H9 (cell line): Measurements from ENCODE around the gene UNC5B. TPM values are rescaled to one million over a fixed set of nuclear protein-coding genes. Genes with fewer than 3 reads are reported as not detected.

Experiments used
- DNase-seq: peaks from one replicate; pipeline ENCODE4 v3.0.0-alpha.2; 2017
- H2AFZ ChIP-seq: one replicate; pipeline ENCODE4 v1.6.1; 2013; ENCODE audit warnings: mild to moderate bottlenecking, low read length, control low read depth, moderate library complexity
- H2AK5ac ChIP-seq: 2 replicates; pipeline ENCODE4 v1.6.1; 2013; ENCODE audit warnings: low read length, control low read depth, mixed read lengths; ENCODE audit not compliant: insufficient read length
- H2BK120ac ChIP-seq: one replicate; pipeline ENCODE4 v1.6.1; 2013; ENCODE audit warnings: low read depth, mild to moderate bottlenecking, low read length, control low read depth, inconsistent platforms; ENCODE audit not compliant: poor library complexity, severe bottlenecking
- H2BK12ac ChIP-seq: 2 replicates; pipeline ENCODE4 v1.6.1; 2013; ENCODE audit warnings: low read length, control low read depth, mixed read lengths, low read depth; ENCODE audit not compliant: insufficient read length
- H2BK15ac ChIP-seq: 2 replicates; pipeline ENCODE4 v1.6.1; 2013; ENCODE audit warnings: low read depth, low read length, control low read depth
- H2BK20ac ChIP-seq: one replicate; pipeline ENCODE4 v1.6.1; 2013; ENCODE audit warnings: low read depth, mild to moderate bottlenecking, low read length, control low read depth, inconsistent platforms; ENCODE audit not compliant: poor library complexity, severe bottlenecking
- H2BK5ac ChIP-seq: 2 replicates; pipeline ENCODE4 v1.6.1; 2013; ENCODE audit warnings: low read length, control low read depth, mixed read lengths; ENCODE audit not compliant: insufficient read length
- H3K14ac ChIP-seq: 2 replicates; pipeline ENCODE4 v1.6.1; 2013; ENCODE audit warnings: low read length, control low read depth; ENCODE audit not compliant: insufficient read depth
- H3K18ac ChIP-seq: 2 replicates; pipeline ENCODE4 v1.6.1; 2013; ENCODE audit warnings: low read depth, mild to moderate bottlenecking, mixed read lengths, low read length, control low read depth; ENCODE audit not compliant: insufficient read length
- H3K23ac ChIP-seq: 2 replicates; pipeline ENCODE4 v1.6.1; 2013; ENCODE audit warnings: low read length, control low read depth, mixed read lengths, low read depth; ENCODE audit not compliant: insufficient read length
- H3K23me2 ChIP-seq: 2 replicates; pipeline ENCODE4 v1.6.1; 2013; ENCODE audit warnings: low read depth, mild to moderate bottlenecking, mixed read lengths, low read length, control low read depth; ENCODE audit not compliant: insufficient read length, poor library complexity, severe bottlenecking
- H3K27ac ChIP-seq: 2 replicates; pipeline ENCODE4 v1.5.1; 2013; ENCODE audit warnings: low read length, control low read depth, mixed read lengths, low read depth; ENCODE audit not compliant: insufficient read length
- H3K27me3 ChIP-seq: 2 replicates; pipeline ENCODE4 v1.6.1; 2013; ENCODE audit warnings: low read length, control low read depth, inconsistent platforms; ENCODE audit not compliant: insufficient read depth
- H3K4ac ChIP-seq: 2 replicates; pipeline ENCODE4 v1.6.1; 2013; ENCODE audit warnings: low read depth, mild to moderate bottlenecking, control low read depth, inconsistent platforms, low read length, moderate library complexity
- H3K4me1 ChIP-seq: 2 replicates; pipeline ENCODE4 v1.6.1; 2013; ENCODE audit warnings: low read length, control low read depth, inconsistent platforms; ENCODE audit not compliant: insufficient read depth
- H3K4me2 ChIP-seq: 2 replicates; pipeline ENCODE4 v1.6.1; 2013; ENCODE audit warnings: low read length, control low read depth, mixed read lengths; ENCODE audit not compliant: insufficient read length, insufficient read depth
- H3K56ac ChIP-seq: 2 replicates; pipeline ENCODE4 v1.6.1; 2013; ENCODE audit warnings: low read depth, mild to moderate bottlenecking, mixed read lengths, low read length, control low read depth; ENCODE audit not compliant: insufficient read length
- H3K79me1 ChIP-seq: 2 replicates; pipeline ENCODE4 v1.6.1; 2013; ENCODE audit warnings: low read depth, mild to moderate bottlenecking, moderate library complexity, low read length, control low read depth, inconsistent platforms; ENCODE audit not compliant: insufficient read depth, poor library complexity, severe bottlenecking
- H3K79me2 ChIP-seq: 2 replicates; pipeline ENCODE4 v1.6.1; 2013; ENCODE audit warnings: low read length, control low read depth, inconsistent platforms; ENCODE audit not compliant: insufficient read depth
- H3K9ac ChIP-seq: 2 replicates; pipeline ENCODE4 v1.6.1; 2013; ENCODE audit warnings: low read length, control low read depth, mixed read lengths; ENCODE audit not compliant: insufficient read length; ENCODE audit errors: extremely low read depth
- H3K9me3 ChIP-seq: one replicate; pipeline ENCODE4 v1.6.1; 2013; ENCODE audit warnings: low read depth, low read length, inconsistent platforms; ENCODE audit not compliant: control insufficient read depth
- H3T11ph ChIP-seq: one replicate; pipeline ENCODE4 v1.6.1; 2013; ENCODE audit warnings: mild to moderate bottlenecking, low read length, control low read depth, inconsistent platforms
- H4K20me1 ChIP-seq: one replicate; pipeline ENCODE4 v1.6.1; 2013; ENCODE audit not compliant: control insufficient read depth, insufficient read length, insufficient read depth
- H4K5ac ChIP-seq: 2 replicates; pipeline ENCODE4 v1.6.1; 2013; ENCODE audit warnings: low read depth, mild to moderate bottlenecking, mixed read lengths, low read length, control low read depth; ENCODE audit not compliant: insufficient read length
- H4K8ac ChIP-seq: replicated peaks from 2 replicates; pipeline ENCODE4 v1.6.1; 2013; ENCODE audit warnings: low read length, control low read depth, mixed read lengths, low read depth; ENCODE audit not compliant: insufficient read length
- H4K91ac ChIP-seq: 2 replicates; pipeline ENCODE4 v1.6.1; 2013; ENCODE audit warnings: low read depth, mild to moderate bottlenecking, moderate library complexity, mixed read lengths, low read length, control low read depth; ENCODE audit not compliant: insufficient read length
- H3K27ac Mint-ChIP-seq, 3 experiments: 2 replicates in 2 of 3; 3 replicates in 1 of 3; pipeline ENCODE4 v1.8.0; 2020 to 2021; ENCODE audit warnings: mixed read lengths in 3 of 3, mild to moderate bottlenecking in 1 of 3, moderate library complexity in 1 of 3
- H3K27me3 Mint-ChIP-seq: 2 replicates; pipeline ENCODE4 v1.8.0; 2021; ENCODE audit warnings: low read depth, mild to moderate bottlenecking, moderate library complexity, mixed read lengths
- H3K36me3 Mint-ChIP-seq, 3 experiments: 2 replicates in 2 of 3; 3 replicates in 1 of 3; pipeline ENCODE4 v1.8.0; 2020 to 2021; ENCODE audit warnings: low read depth in 3 of 3, mixed read lengths in 3 of 3; ENCODE audit not compliant: insufficient read depth in 1 of 3
- H3K4me1 Mint-ChIP-seq, 2 experiments: 2 replicates each; pipeline ENCODE4 v1.8.0; 2020; ENCODE audit warnings: mixed read lengths in 2 of 2
- H3K4me3 Mint-ChIP-seq, 2 experiments: 2 replicates in 1 of 2; 3 replicates in 1 of 2; pipeline ENCODE4 v1.8.0; 2020 to 2021; ENCODE audit warnings: mild to moderate bottlenecking in 2 of 2, mixed read lengths in 2 of 2, moderate library complexity in 1 of 2
- H3K9me3 Mint-ChIP-seq, 2 experiments: 2 replicates in 1 of 2; 3 replicates in 1 of 2; pipeline ENCODE4 v1.8.0; 2020; ENCODE audit warnings: mild to moderate bottlenecking in 2 of 2, mixed read lengths in 2 of 2, moderate library complexity in 1 of 2
- CTCF ChIP-seq: fragments of 200-600 bp; sonication (generic); conservative IDR thresholded peaks from 3 replicates; pipeline ENCODE4 v1.8.0; 2021; ENCODE audit warnings: antibody characterized with exemption, mild to moderate bottlenecking
- WGBS: extraction: QIAGEN DNeasy Blood & Tissue Kit; methylation state at CpG from one replicate; pipeline ENCODE4 v1.1.7; 2013; ENCODE audit warnings: missing lambda C conversion rate, low lambda C conversion rate, mixed read lengths; ENCODE audit not compliant: insufficient read length; ENCODE audit errors: extremely low coverage; 5-methylcytosine and 5-hydroxymethylcytosine counted together
- total RNA-seq: library from RNA; stranded (reverse); gene quantifications from 2 replicates; pipeline ENCODE4 v1.2.1, GENCODE V29; 2021

Gene UNC5B
- total RNA-seq, 1 experiment from 2014 or later: 28.4 TPM

DNA sequence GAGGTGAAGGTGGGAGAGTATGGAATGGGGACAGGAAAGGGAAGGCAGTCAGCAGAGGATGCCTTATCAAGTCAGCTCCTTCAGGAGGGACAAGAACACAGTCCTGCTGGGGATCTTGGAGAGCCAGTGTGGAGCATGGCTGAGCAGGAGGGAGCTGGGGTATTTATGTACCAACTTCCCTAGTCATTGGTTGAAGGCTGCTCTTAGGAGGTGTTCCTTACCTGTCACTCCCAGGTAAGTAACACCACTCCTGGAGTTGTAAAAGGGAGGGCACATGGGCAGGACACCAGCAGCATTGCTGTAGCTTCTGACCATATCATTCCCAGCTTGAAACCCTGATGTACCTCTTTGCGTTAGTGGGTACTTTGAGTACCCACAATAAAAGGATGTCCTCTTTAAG is 136.5 kb downstream of the UNC5B start:
- H2BK12ac ChIP-seq: no peak overlapping the region
- H3K4me2 ChIP-seq: no peak overlapping the region
- H2BK15ac ChIP-seq: no peak overlapping the region
- Mint-ChIP-seq H3K36me3 (peaks cover 4 to 9% (median 4%) of the 10 kb centered on the region in 3 experiments; a peak in 6 of 7 replicates), H3K27me3 (no peaks in the 10 kb centered on the region), H3K9me3 (no peaks in the 10 kb centered on the region), H3K4me3 (no peak overlapping the region), H3K4me1 (peaks cover 60 to 67% of the 10 kb centered on the region in 2 experiments), H3K27ac (peak overlapping the region in 2 of 3 experiments; percentile 0 to 90; a peak in 2 of 7 replicates)
- no peak for TF ChIP-seq CTCF
- H2AK5ac ChIP-seq: no peak overlapping the region
- no peak overlapping the region for H3K27ac ChIP-seq
- H3T11ph ChIP-seq: no peak overlapping the region
- H3K23me2 ChIP-seq: no peaks in the 10 kb centered on the region
- H3K56ac ChIP-seq: no peak overlapping the region
- H3K4ac ChIP-seq: no peak overlapping the region
- no peak overlapping the region for H2AFZ ChIP-seq
- H3K27me3 ChIP-seq: no peaks in the 10 kb centered on the region
- no peak overlapping the region for H3K14ac ChIP-seq
- H3K9ac ChIP-seq: no peak overlapping the region
- no peak overlapping the region for H4K91ac ChIP-seq
- H3K79me2 ChIP-seq: no peaks in the 10 kb centered on the region
- H4K5ac ChIP-seq: no peak overlapping the region
- H4K8ac ChIP-seq: no peak overlapping the region
- WGBS: no CpG with 5 or more reads among the region's 1 CpG
- H2BK5ac ChIP-seq: no peak overlapping the region
- no peaks in the 10 kb centered on the region for H3K9me3 ChIP-seq
- H3K4me1 ChIP-seq: peaks cover 15% of the 10 kb centered on the region
- DNase-seq: no peak
- no peak overlapping the region for H3K18ac ChIP-seq
- no peaks in the 10 kb centered on the region for H3K79me1 ChIP-seq
- no peak overlapping the region for H2BK120ac ChIP-seq
- H2BK20ac ChIP-seq: no peak overlapping the region
- no peaks in the 10 kb centered on the region for H4K20me1 ChIP-seq
- H3K23ac ChIP-seq: no peak overlapping the region
